T-cell (primary cell): ENCODE results near the gene EXOC3L1. TPM values are rescaled to one million over a fixed set of nuclear protein-coding genes. Genes with fewer than 3 reads are reported as not detected.

Experiments
- total RNA-seq, 35 experiments: library from RNA in 6 of 35; stranded (reverse) in 6 of 35; fragments of 120-200 nt in 1 of 35; gene quantifications; one replicate each; pipeline versions ENCODE4 v1.2.1 to v1.2.4 and lab custom pipeline; 2013 to 2026

Gene EXOC3L1
- total RNA-seq, 5 donors from 2014 or later (not counting 1 experiment from before 2014, with no cell fraction given): 0.25 TPM; not detected in 4

Other genes starting within 250 kb of the EXOC3L1 start
- gene CES3, start 228.9 kb downstream of the EXOC3L1 start, total RNA-seq: under 1 TPM; 0.10 to 0.88 (median 0.58) TPM
- 10 to 100 TPM; 12.4 to 20.7 (median 17.0) TPM for gene CES4A, start 201.5 kb downstream of the EXOC3L1 start, total RNA-seq
- gene CBFB, start 161.0 kb downstream of the EXOC3L1 start, total RNA-seq: 100 to 1,000 TPM in 2 of 5 donors, 10 to 100 TPM in 3; 80.0 to 115 (median 96.5) TPM
- gene PHAF1, start 80.2 kb downstream of the EXOC3L1 start, total RNA-seq: 10 to 100 TPM; 19.4 to 23.0 (median 20.1) TPM
- 1 to 10 TPM; 3.0 to 9.5 (median 4.9) TPM for gene B3GNT9, start 39.1 kb downstream of the EXOC3L1 start, total RNA-seq
- 100 to 1,000 TPM in 3 of 5 donors, 10 to 100 TPM in 2; 58.3 to 179 (median 123) TPM for gene TRADD, start 30.2 kb downstream of the EXOC3L1 start, total RNA-seq
- gene FBXL8, start 30.2 kb downstream of the EXOC3L1 start, total RNA-seq: 10 to 100 TPM; 18.5 to 69.7 (median 43.7) TPM
- 10 to 100 TPM; 22.3 to 66.3 (median 39.1) TPM for gene HSF4, start 25.4 kb downstream of the EXOC3L1 start, total RNA-seq
- 1 to 10 TPM; 2.1 to 8.0 (median 5.2) TPM for gene NOL3, start 19.6 kb downstream of the EXOC3L1 start, total RNA-seq
- gene MATCAP1, start 6.2 kb downstream of the EXOC3L1 start, total RNA-seq: 10 to 100 TPM; 11.3 to 16.5 (median 14.8) TPM
- 10 to 100 TPM; 59.4 to 97.1 (median 83.1) TPM for gene E2F4, start 2.0 kb upstream of the EXOC3L1 start, total RNA-seq
- gene ELMO3, start 9.0 kb upstream of the EXOC3L1 start, total RNA-seq: 10 to 100 TPM in 1 of 5 donors, 1 to 10 TPM in 4; 3.8 to 11.7 (median 8.8) TPM
- gene TMEM208, start 37.0 kb upstream of the EXOC3L1 start, total RNA-seq: 10 to 100 TPM; 28.5 to 40.3 (median 34.8) TPM
- 10 to 100 TPM; 31.0 to 92.5 (median 66.2) TPM for gene FHOD1, start 57.3 kb upstream of the EXOC3L1 start, total RNA-seq
- gene SLC9A5, start 58.8 kb upstream of the EXOC3L1 start, total RNA-seq: 1 to 10 TPM; 1.4 to 2.3 (median 2.2) TPM
- 10 to 100 TPM; 19.4 to 27.5 (median 24.9) TPM for gene PLEKHG4, start 89.4 kb upstream of the EXOC3L1 start, total RNA-seq
- gene KCTD19, start 136.6 kb upstream of the EXOC3L1 start, total RNA-seq: not detected
- not detected for gene LRRC36, start 136.7 kb upstream of the EXOC3L1 start, total RNA-seq
- gene TPPP3, start 203.4 kb upstream of the EXOC3L1 start, total RNA-seq: under 1 TPM in 2 of 5 donors, not detected in 3; 0.18 to 0.23 TPM
- under 1 TPM in 4 of 5 donors, not detected in 1; 0.26 to 0.85 (median 0.47) TPM for gene ZDHHC1, start 226.3 kb upstream of the EXOC3L1 start, total RNA-seq
- gene HSD11B2, start 241.0 kb upstream of the EXOC3L1 start, total RNA-seq: under 1 TPM in 3 of 5 donors, not detected in 2; 0.20 to 0.32 (median 0.29) TPM